ENCODE results near the gene SLC26A8.
"Not testable (repeated sequence)": the region's sequence is repeated elsewhere in the genome, so short reads cannot be mapped to it uniquely, and the experiment has no call there.

Gene SLC26A8

DNA sequence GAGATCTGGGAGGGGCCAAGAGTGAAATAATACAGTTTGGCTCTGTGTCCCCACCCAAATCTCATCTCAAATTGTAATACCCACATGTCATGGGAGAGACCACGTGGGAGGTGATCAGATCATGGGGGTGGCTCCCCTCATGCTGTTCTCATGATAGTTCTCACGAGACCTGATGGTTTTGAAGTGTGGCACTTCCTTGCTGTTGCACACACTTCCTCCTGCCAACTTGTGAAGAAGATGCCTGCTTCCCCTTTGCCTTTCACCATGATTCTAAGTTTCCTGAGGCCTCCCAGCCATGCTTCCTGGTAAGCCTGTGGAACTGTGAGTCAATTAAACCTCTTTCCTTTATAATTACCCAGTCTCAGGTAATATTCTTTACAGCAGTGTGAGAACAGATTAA, 114.9 kb downstream of the SLC26A8 start:
- not testable (repeated sequence) for DNase-seq

DNA sequence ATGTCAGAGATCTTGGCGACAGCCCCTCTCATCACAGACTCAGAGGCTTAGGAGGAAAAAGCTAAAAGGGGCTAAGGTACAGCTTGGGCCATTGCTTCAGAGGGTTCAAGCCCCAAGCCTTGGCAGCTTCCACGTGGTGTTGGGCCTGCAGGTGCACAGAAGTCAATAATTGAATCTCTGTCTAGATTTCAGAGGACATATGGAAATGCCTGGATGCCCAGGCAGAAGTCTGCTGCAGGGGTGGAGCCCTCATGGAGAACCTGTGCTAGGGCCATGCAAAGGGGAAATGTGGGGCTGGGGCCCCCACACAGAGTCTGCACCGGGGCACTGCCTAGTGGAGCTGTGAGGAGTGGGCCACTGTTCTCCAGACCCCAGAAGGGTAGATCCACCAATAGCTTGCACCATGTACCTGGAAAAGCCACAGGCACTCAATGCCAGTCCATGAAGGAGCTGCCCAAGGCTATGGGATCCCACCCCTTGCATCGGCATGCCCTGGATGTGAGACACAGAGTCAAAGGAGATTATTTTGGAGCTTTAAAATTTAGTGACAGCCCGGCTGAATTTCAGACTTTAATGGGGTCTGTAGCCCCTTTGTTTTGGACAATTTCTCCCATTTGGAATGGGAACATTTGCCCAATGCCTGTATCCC, 115.6 kb downstream of the SLC26A8 start:
- DNase-seq = not testable (repeated sequence)

DNA sequence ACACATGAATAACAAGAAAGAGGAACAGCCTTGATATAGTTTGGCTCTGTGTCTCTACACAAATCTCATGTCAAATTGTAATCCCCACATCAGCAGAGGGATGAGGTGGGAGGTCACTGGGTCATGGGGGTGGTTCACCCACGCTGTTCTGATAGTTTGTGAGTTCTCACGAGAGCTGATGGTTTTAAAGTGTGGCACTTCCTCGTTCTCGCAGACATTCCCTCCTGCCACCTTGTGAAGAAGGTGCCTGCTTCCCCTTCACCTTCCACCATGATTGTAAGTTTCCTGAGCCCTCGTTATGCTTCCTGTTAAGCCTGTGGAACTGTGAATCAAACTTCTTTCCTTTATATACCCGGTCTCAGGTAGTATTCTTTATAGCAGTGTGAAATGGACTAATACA, 116.7 kb downstream of the SLC26A8 start:
- no peak for DNase-seq

DNA sequence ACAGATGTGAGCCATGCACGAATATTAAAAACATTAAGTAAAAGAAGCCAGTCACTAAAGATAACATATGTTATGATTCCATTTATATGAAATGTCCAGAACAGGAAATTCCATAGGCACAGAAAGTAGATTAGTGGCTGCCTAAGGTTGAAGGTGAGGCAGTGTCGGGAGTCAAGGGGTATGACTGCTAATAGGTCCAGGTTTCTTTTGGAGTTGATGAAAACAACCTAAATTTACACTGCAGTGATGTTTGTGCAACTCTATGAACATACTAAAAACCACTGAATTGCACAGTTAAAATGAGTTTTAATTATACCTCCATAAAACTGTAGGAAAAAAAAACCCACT, 118.0 kb downstream of the SLC26A8 start:
- no peak for DNase-seq

DNA sequence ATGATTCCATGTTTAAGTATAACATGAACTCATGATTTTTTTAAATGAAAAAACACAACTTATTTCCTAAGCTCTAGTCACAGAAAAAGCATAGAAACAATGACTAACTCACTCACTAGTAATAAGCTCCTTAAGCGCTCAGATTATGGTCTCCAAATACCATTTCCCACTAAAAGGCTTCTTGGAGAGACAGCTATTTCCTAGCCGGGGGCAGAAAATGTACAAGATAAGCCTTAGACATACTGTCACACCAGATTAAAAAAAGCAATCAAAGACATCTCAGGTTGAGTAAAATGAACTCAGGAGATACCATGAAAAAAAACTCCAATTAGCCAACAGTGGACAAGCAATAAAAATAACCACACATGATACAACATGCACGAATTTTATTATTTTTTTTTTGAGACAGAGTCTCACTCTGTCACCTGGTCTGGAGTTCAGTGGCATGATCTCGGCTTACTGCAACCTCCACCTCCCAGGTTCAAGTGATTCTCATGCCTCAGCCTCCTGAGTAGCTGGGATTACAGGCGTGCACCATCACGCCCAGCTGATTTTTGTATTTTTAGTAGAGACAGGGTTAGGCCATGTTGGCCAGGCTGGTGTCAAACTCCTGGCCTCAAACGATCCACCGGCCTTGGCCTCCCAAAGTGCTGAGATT, 118.5 kb downstream of the SLC26A8 start:
- no peak for DNase-seq

DNA sequence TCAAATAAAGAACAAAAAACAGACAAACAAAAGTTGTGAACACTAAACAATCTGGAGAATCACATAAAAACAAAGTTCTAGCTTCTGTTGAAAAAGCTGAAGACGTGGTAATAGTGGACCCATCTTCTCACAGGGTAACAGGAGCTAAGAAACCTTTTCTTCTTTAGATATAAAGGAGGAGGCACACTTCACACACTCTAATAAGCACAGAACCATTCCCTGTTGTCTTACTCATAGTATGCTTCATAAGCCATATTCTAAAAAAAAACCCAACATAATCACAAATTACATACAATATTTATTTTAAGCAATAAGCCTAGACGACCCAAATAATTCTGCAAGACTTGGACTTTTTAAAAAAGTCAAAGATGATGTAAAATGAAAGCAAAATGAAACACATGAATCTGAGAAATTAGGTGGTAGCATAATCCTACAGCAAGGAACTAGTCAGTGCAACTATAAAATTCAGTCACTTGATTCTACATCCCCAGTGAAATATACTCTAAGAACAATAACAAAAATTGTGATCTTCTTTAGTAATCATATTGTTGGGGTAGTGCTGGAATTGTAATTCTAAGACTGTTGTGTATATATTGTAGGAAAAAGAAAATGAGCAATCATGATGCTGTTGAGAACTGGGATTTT, 119.2 kb downstream of the SLC26A8 start:
- no peak for DNase-seq

DNA sequence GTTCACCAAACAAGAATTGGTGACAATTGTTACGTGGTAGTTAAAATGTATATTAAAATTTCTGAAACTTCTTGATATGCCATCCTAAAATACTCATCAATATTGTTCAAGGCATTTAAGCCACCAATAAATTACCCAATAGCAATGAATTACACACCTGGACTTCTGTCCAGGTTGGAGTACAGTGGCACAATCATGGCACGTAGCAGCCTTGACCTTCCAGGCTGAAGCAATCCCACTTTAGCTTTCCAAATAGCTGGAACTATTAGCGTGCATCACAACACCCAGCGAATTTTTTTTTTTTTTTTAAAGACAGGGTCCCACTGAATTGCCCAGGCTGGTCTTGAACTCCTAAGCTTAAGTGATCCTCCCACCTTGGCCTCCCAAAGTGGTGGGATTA, 120.8 kb downstream of the SLC26A8 start:
- DNase-seq = no peak

DNA sequence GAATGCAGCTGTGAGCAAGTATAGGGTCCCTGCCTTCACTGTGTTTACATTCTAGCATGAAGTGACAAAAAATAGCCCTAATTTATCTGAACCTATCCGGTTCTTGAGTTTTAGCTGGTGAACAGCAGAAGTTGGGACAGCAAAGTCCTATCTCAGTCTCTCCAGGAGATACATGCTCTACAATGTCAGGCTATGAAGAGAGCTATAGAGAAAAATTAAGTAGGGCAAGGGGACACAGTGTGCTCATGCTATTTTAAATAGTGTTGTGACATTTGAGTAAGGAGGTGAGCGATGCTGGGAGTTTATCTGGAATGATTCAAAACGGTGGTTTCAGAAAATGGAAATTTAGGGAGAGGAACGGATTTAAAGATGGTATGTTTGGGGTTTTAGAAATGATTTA, 124.0 kb downstream of the SLC26A8 start:
- DNase-seq = no peak

DNA sequence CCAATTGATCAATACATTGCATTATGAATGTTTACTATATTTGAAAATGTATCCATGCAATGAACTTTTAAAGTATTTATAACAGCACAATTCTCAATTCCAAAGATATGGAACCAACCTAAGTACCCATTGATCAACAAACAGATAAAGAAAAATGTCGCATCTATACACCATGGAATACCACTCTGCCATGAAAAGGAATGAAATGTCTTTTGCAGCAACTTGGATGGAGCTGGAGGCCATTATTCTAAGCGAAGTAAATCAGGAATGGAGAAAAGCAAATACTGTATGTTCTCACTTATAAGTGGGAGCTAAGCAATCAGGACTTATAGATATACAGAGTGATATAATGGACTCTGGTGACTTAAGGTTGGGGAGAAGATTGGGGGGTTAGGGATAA, 126.4 kb downstream of the SLC26A8 start:
- DNase-seq = no peak

DNA sequence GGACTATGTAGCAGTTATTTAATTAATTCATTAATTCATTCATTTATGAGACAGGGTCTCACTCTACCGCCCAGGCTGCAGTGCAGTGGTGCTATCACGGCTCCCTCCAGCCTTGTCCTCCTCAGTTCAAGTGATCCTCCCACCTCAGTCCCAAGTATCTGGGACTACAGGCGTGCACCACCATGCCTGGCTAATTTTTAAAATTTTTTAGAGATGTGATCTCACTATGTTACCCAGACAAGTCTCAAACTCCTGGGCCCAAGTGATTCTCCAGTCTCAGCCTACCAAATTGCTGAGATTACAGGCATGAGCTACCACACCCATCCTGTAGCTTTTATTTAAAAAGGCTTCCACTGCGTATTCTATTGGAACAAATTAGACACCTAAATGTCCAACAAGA, 127.0 kb downstream of the SLC26A8 start:
- no peak for DNase-seq

DNA sequence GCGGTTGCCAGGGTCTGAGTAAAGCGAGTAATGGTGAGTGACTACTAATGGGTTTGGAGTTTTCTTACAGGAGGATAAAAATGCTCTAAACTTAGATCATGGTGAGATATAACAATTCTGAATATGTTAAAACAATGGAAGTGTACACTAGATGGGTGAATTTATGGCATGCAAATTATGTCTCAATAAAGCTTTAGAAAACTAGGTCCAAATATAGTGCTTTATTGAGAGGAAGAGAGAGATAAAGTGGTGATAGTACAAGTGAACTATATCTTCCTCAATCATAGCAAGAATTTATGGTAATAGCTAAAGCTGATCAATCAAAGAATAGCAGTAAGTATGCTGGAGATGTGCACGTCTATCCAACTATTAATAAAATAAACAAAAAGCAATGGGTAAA, 127.4 kb downstream of the SLC26A8 start:
- no peak for DNase-seq

DNA sequence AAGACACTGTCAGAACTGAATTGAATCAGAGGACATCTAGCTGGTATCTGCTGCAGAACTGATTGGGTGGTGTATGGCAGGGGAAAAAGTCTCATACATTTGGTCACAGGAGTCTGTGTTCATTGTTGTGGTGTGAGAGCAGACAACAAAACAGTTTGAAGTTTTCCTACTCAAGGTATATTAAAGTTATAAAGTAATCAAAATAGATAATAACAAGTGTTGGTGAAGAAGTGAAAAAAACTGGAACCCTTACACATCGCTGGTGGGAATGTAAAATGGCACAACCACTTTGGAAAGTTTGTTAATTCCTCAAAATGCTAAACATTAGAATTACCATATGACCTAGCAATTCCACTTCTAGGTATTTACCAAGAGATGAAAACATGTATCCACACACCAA, 128.2 kb downstream of the SLC26A8 start:
- DNase-seq = no peak

DNA sequence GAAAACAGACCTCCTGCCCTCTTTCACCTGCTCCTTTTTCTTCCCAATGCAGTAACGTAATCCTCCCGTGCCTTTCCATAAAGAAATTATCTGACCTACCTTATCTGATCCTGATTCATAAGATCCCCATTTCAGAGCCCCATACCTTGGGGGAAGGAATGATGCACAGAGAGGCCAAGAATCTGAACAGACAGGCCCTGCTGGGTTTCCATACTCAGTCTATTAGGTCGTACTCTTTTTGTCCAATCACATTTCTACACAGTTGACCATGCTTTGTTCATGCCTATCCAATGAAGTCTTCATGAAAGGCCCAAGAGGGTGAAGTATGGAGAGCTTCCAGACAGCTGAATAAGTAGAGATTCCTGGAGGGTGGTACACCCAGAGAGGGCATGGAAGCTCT, 128.9 kb downstream of the SLC26A8 start:
- DNase-seq = no peak

DNA sequence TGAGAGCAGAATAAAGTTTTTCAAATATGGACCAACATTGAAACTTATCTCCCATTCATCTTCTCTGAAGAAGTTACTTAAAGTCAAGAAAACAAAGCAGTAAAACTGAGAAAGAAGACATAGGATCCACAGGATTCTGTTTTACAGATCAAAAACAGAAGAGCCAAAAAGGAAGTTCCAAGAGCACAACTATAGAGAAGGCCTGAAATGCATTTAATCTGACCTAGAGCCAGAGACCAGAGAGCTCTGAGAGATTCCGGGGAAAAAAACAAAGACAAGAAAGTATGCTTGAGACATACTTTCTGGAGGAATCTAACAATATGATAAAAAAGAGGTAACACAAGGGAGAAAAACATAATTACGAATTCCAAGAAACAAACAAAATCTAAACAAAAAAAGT, 129.7 kb downstream of the SLC26A8 start:
- no peak for DNase-seq
